Heart left ventricle (tissue), 16 donors: ENCODE data around the gene CGB5. TPM values are rescaled to one million over a fixed set of nuclear protein-coding genes. Genes with fewer than 3 reads are reported as not detected.
A peak's percentile ranks its signal among the peaks of the same experiment; 100 is the strongest.
"Not testable (repeated sequence)": the region's sequence is repeated elsewhere in the genome, so short reads cannot be mapped to it uniquely, and the experiment has no call there.

Experiments used
- ATAC-seq, 4 donors: fragments of 200-7000 bp; cut with Tn5 transposase; one replicate each; pipeline ENCODE4 v1.9.1; 2020 to 2022; ENCODE audit warnings: moderate library complexity in 4 of 4, mild to moderate bottlenecking in 3 of 4, moderate number of reproducible peaks in 1 of 4
- DNase-seq, 5 donors: peaks; one replicate each; pipeline ENCODE4 v3.0.0-alpha.2; 2020
- H3K27ac ChIP-seq, 12 donors: fragments of 200-600 bp; sonication (generic) in 4 of 12; one replicate each; pipeline versions ENCODE4 v1.5.0 to v1.8.0; 2016 to 2022; ENCODE audit warnings: mild to moderate bottlenecking in 2 of 12
- H3K27me3 ChIP-seq, 9 donors: fragments of 200-600 bp; sonication (generic) in 2 of 9; one replicate each; pipeline versions ENCODE4 v1.5.1 to v1.8.0; 2016 to 2022; ENCODE audit warnings: mild to moderate bottlenecking in 3 of 9
- H3K36me3 ChIP-seq, 9 donors: fragments of 200-600 bp; sonication (generic) in 2 of 9; one replicate each; pipeline versions ENCODE4 v1.5.0 to v1.8.0; 2018 to 2022; ENCODE audit warnings: mild to moderate bottlenecking in 2 of 9
- H3K4me1 ChIP-seq, 12 donors: fragments of 200-600 bp; sonication (generic) in 4 of 12; one replicate each; pipeline versions ENCODE4 v1.5.0 to v1.8.0; 2016 to 2022; ENCODE audit warnings: mild to moderate bottlenecking in 3 of 12
- H3K4me3 ChIP-seq, 12 donors: fragments of 200-600 bp; sonication (generic) in 4 of 12; one replicate each; pipeline versions ENCODE4 v1.5.0 to v1.8.0; 2017 to 2022; ENCODE audit warnings: mild to moderate bottlenecking in 9 of 12, moderate library complexity in 4 of 12
- H3K9me3 ChIP-seq, 12 donors: fragments of 200-600 bp; sonication (generic) in 4 of 12; one replicate each; pipeline versions ENCODE4 v1.5.0 to v1.8.0; 2016 to 2022; ENCODE audit warnings: mild to moderate bottlenecking in 1 of 12
- POLR2A ChIP-seq, 2 donors: fragments of 450-650 bp; IDR thresholded peaks; one replicate each; pipeline ENCODE4 v1.6.1; 2017; ENCODE audit warnings: antibody characterized with exemption in 2 of 2, mild to moderate bottlenecking in 2 of 2, moderate library complexity in 2 of 2
- WGBS, 4 donors: extraction: QIAGEN DNeasy Blood & Tissue Kit in 2 of 4; methylation state at CpG; one replicate each; pipeline versions ENCODE4 v1.1.5 to v1.1.7; 2013 to 2018; 5-methylcytosine and 5-hydroxymethylcytosine counted together
- intact Hi-C, 10 donors: fragments of 100-400 bp; cut with DNase I; formaldehyde crosslinking; loops; one replicate each; pipeline versions ENCODE4 v1.11.1 to v1.14.2; 2022
- long read RNA-seq, 3 donors: library from polyadenylated mRNA; unstranded; transcript quantifications; one replicate each; pipeline ENCODE4 v2.0.0, GENCODE V29; 2020 to 2021
- polyA plus RNA-seq, 2 donors: library from polyadenylated mRNA; stranded (reverse); fragments of 200-250 nt; gene quantifications; one replicate each; pipeline ENCODE4 v1.2.3, GENCODE V29; 2013
- total RNA-seq, 9 donors: library from RNA; depleted of rRNA in 2 of 9; stranded (reverse); fragments of >200 nt in 2 of 9; fragmentation: NEBNext Ultra II Directional in 3 of 9; extraction: Animal tissue kit (Norgen Biotek cat#: 25700) in 3 of 9; gene quantifications; one replicate each; pipeline versions ENCODE4 v1.1.0 to v1.2.4, GENCODE V29; 2016 to 2023
- TF ChIP-seq, protein P1 (sequence below), 12 donors: fragments of 200-600 bp; sonication (generic) in 4 of 12; IDR thresholded peaks; one replicate each; pipeline versions ENCODE4 v1.5.0 to v1.8.0; 2018 to 2022; ENCODE audit warnings: antibody characterized with exemption in 12 of 12, mild to moderate bottlenecking in 5 of 12
- donor health status: ischemic (EF 13 %, LVEDD 7.1; RV severe dilation, severe dysfunction).
- donor health status: healthy with polysubstance abuse.
- donor health status: DM: no; HTN: yes; CAD: no.
- donor health status: DM: no; HTN: no; CAD: no.
- donor health status: ischemic (EF 25% LVEDD 6.9; RV normal size, moderate dysfunction).
- donor health status: ischemic (EF 25% LVEDD 5.7; RV mildly dilated, moderate dysfunction).
- donor health status: healthy.
- donor health status: DM: yes; HTN: yes; CAD: no.
- donor health status: ischemic (EF 35%, LVEDD 5.7; RV mildly dilated, moderate dysfunction).
- donor health status: nonischemic (EF 11% LVEDD 7.7; RV severe dilation, severe dysfunction).
- donor health status: DM: yes; HTN: yes; CAD: no.
- donor health status: PGD.
- donor health status: ischemic (EF 29% LVEDD 5.4; RV normal size, mild dysfunction).
- donor health status: nonischemic (EF 23%, LVEDD 6.1; RV moderate dilation, normal function).

CGB5 gene
- total RNA-seq (not detected), polyA plus RNA-seq (not detected)
- long read RNA-seq, donor 1: 0 reads
- long read RNA-seq, donor 2: 0 reads
- long read RNA-seq, donor 3: 0 reads

DNA sequence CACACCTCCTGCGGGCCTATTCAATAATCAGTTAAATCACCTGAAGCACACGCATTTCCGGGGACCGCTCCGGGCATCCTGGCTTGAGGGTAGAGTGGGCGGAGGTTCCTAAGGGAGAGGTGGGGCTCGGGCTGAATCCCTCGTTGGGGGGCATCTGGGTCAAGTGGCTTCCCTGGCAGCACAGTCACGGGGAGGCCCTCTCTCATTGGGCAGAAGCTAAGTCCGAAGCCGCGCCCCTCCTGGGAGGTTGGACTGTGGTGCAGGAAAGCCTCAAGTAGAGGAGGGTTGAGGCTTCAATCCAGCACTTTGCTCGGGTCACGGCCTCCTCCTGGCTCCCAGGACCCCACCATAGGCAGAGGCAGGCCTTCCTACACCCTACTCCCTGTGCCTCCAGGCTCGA lies at the start of gene CGB5:
TSS of gene CGB5 (plus strand) at position 301 of the 400 bp plus-strand sequence. CDS start 362 bp downstream, outside the sequence.
- DNase-seq, intact Hi-C loops, H3K27me3 ChIP-seq, H3K4me3 ChIP-seq, H3K36me3 ChIP-seq, H3K4me1 ChIP-seq, H3K27ac ChIP-seq, H3K9me3 ChIP-seq, ATAC-seq: not testable (repeated sequence)
- 69 to 80% (median 72%) methylated on average over 9 to 15 of the region's 15 CpGs for WGBS, 4 donors

DNA sequence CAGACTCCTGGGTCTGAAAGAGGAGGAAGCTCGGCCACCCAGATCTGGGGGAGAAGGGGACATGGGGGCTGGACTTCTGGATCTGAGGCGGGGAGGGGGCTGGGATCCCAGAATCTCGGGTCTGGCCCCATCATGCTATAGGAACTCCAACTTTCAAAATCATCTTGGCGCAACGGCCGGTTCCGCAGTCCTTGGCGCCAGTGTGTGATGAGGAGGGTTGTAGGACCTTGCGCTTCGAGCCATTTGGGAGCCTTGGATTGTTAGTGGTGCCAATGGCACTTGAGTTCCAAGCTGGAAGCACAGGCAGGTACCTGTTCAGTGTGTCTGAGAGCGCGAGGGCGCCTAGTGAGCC lies 49.6 kb upstream of the CGB5 start:
- H3K4me3 ChIP-seq: peak overlapping the region; percentile 54 to 99 (median 82)
- H3K4me1 ChIP-seq: peaks cover 6 to 47% (median 35%) of the 10 kb centered on the region in 12 donors
- DNase-seq (no peak), ATAC-seq (no peak)
- H3K9me3 ChIP-seq: no peaks in the 10 kb centered on the region
- no peaks in the 10 kb centered on the region for H3K27me3 ChIP-seq
- 0 to 2% (median 2%) methylated on average over 13 of the region's 13 CpGs for WGBS, 4 donors
- peak overlapping the region; percentile 76 to 99 (median 94) for H3K27ac ChIP-seq
- TF ChIP-seq POLR2A (IDR thresholded peaks at IDR 0.05): no peak
- TF ChIP-seq, protein P1, sequence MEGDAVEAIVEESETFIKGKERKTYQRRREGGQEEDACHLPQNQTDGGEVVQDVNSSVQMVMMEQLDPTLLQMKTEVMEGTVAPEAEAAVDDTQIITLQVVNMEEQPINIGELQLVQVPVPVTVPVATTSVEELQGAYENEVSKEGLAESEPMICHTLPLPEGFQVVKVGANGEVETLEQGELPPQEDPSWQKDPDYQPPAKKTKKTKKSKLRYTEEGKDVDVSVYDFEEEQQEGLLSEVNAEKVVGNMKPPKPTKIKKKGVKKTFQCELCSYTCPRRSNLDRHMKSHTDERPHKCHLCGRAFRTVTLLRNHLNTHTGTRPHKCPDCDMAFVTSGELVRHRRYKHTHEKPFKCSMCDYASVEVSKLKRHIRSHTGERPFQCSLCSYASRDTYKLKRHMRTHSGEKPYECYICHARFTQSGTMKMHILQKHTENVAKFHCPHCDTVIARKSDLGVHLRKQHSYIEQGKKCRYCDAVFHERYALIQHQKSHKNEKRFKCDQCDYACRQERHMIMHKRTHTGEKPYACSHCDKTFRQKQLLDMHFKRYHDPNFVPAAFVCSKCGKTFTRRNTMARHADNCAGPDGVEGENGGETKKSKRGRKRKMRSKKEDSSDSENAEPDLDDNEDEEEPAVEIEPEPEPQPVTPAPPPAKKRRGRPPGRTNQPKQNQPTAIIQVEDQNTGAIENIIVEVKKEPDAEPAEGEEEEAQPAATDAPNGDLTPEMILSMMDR (IDR thresholded peaks at IDR 0.05): no peak
- peaks cover 0 to 13% (median 3%) of the 10 kb centered on the region in 9 donors for H3K36me3 ChIP-seq
- intact Hi-C loops: loop anchor here in 4 of 10 donors (5.0 to 10.0 kb wide), 4 partner anchors 153 to 221 kb away; no protein-coding TSS in a partner anchor

DNA sequence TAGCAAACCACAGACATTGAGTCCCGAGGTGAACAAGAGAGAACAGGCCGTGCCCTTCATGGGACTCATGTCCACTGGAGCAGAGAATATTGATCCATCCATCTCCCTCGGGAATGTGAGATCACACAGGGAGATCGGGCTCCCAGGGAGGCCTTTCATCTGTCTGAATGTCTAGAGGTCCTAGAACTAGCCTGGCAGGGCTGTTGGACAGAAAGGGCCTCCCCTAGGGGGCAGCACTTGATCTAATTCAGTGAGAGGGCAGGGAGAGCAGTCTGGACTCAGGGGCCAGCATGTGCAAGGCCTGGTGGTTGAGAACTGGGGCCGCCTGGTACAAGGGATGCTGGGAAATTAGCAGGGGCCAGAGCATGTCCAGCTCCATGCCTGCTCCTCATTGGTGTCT lies 45.7 kb upstream of the CGB5 start:
- WGBS, 4 donors: 68 to 81% (median 72%) methylated on average over 5 of the region's 5 CpGs
- Histone ChIP-seq H3K27me3 (no peaks in the 10 kb centered on the region), H3K4me1 (peaks cover 6 to 17% (median 12%) of the 10 kb centered on the region in 12 donors), H3K4me3 (no peak overlapping the region), H3K9me3 (no peaks in the 10 kb centered on the region), H3K36me3 (peaks cover 0 to 15% (median 3%) of the 10 kb centered on the region in 9 donors), H3K27ac (no peak overlapping the region)
- DNase-seq: no peak
- TF ChIP-seq POLR2A (IDR thresholded peaks at IDR 0.05): no peak
- TF ChIP-seq, protein P1 (IDR thresholded peaks at IDR 0.05): peak in 11 of 12 donors; percentile 10 to 47 (median 33)
- ATAC-seq: no peak
- intact Hi-C loops: loop anchor here in 4 of 10 donors (10.0 kb wide), 3 partner anchors 197 to 217 kb away; no protein-coding TSS in a partner anchor

DNA sequence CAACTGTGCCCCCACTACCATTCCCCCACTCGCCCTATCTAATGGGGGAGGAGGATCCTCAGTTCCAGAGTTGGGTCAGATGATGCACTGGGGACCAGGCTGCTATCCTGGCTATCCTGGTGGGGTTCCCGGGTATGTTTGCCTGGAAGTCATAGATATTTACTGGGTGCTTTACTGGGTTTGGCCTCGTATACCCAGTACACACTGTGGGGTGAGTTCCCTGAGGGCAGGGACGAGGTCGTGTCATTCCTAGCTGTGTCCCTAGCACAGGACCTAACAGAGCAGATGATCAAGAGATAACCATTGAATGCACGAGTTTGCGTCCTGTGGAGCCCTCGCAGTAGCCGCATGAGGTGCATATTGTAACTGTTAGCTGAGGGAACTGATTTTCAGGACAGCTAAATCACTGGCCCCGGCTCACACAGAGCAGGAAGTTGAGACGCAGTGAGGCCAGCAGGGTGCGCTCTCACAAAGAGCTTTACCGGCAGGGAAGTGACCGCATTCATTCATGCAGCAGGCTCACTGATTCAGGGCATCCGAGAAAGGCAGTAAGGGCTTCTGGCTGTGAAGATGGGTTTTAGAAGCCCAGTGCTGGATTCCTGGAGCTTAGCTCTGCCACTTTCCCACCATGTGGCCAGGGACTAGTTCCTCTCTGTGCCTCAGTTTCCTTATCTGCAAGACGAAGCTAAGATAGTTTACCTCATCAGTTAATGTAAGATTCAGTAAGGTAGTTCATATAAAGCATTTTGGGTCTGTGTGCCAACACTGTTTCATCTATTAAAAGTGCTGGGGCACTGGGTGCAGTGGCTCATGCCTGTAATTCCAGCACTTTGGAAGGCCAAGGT lies 43.9 kb upstream of the CGB5 start:
- intact Hi-C loops: loop anchor here in 4 of 10 donors (10.0 kb wide), 3 partner anchors 195 to 215 kb away; no protein-coding TSS in a partner anchor
- no peaks in the 10 kb centered on the region for H3K27me3 ChIP-seq
- H3K4me1 ChIP-seq: peaks cover under 1 to 8% (median 3%) of the 10 kb centered on the region in 12 donors
- ATAC-seq (peak in 3 of 4 donors; percentile 53 to 60 (median 55)), DNase-seq (peak in 1 of 5 donors; percentile 78)
- no peak overlapping the region for H3K27ac ChIP-seq
- H3K36me3 ChIP-seq: peaks cover 0 to 32% (median 21%) of the 10 kb centered on the region in 9 donors
- WGBS, 4 donors: 58 to 84% (median 59%) methylated on average over 6 to 16 of the region's 16 CpGs
- no peak for TF ChIP-seq POLR2A (IDR thresholded peaks at IDR 0.05)
- TF ChIP-seq, protein P1 (IDR thresholded peaks at IDR 0.05): peak; percentile 36 to 68 (median 49)
- H3K4me3 ChIP-seq: no peak overlapping the region
- no peaks in the 10 kb centered on the region for H3K9me3 ChIP-seq
